ENCODE data around the gene OSBPL2. TPM values are rescaled to one million over a fixed set of nuclear protein-coding genes. Genes with fewer than 3 reads are reported as not detected.

Gene OSBPL2
- total RNA-seq, 4 donors from 2014 or later: 48.4 to 65.1 (median 55.8) TPM

GRCh38 chr20:62326959-62327725 is 88.8 kb downstream of the OSBPL2 start:
- H3K9me3 ChIP-seq: no peaks in the 10 kb centered on the region
- no peaks in the 10 kb centered on the region for H3K27me3 ChIP-seq
- TF ChIP-seq POLR2A (IDR thresholded peaks at IDR 0.05) (no peak), CTCF (IDR thresholded peaks at IDR 0.05) (no peak)
- no peak for DNase-seq
- peaks cover 9 to 30% (median 11%) of the 10 kb centered on the region in 3 donors for H3K4me1 ChIP-seq
- peaks cover 33 to 100% (median 76%) of the 10 kb centered on the region in 3 donors for H3K36me3 ChIP-seq
- no peak overlapping the region for H3K4me3 ChIP-seq
- 100% methylated on average over 2 of the region's 30 CpGs; no CpG with 5 or more reads in 1 of the 2 donors for WGBS, 2 donors
- no peak overlapping the region for H3K27ac ChIP-seq
- intact Hi-C loops (cut with DNase I): no loop called here

- Histone ChIP-seq H3K9me3 (no peaks in the 10 kb centered on the region), H3K36me3 (peaks cover 41 to 100% (median 83%) of the 10 kb centered on the region in 3 donors), H3K27me3 (no peaks in the 10 kb centered on the region), H3K4me1 (peaks cover 9 to 24% (median 11%) of the 10 kb centered on the region in 3 donors), H3K4me3 (no peak overlapping the region), H3K27ac (no peak overlapping the region)
- TF ChIP-seq POLR2A (IDR thresholded peaks at IDR 0.05) (no peak), CTCF (IDR thresholded peaks at IDR 0.05) (no peak)
- DNase-seq: no peak
- WGBS, 2 donors: 100% methylated on average over 2 of the region's 33 CpGs
- intact Hi-C loops (cut with DNase I): no loop called here
These were observed 89.6 kb downstream of the OSBPL2 start for GRCh38 chr20:62327726-62328495.

GRCh38 chr20:62328684-62329388 is 90.5 kb downstream of the OSBPL2 start:
- 85 to 100% methylated on average over 1 to 9 of the region's 26 CpGs for WGBS, 2 donors
- no peaks in the 10 kb centered on the region for H3K9me3 ChIP-seq
- no peak for DNase-seq
- no peak for TF ChIP-seq CTCF (IDR thresholded peaks at IDR 0.05)
- TF ChIP-seq POLR2A (IDR thresholded peaks at IDR 0.05): no peak
- no peak overlapping the region for H3K27ac ChIP-seq
- peaks cover 3 to 15% (median 4%) of the 10 kb centered on the region in 3 donors for H3K4me1 ChIP-seq
- no peaks in the 10 kb centered on the region for H3K27me3 ChIP-seq
- intact Hi-C loops (cut with DNase I): no loop called here
- H3K36me3 ChIP-seq: peaks cover 50 to 100% (median 86%) of the 10 kb centered on the region in 3 donors
- no peak overlapping the region for H3K4me3 ChIP-seq

GRCh38 chr20:62329389-62330377 is 91.4 kb downstream of the OSBPL2 start:
- Histone ChIP-seq H3K27me3 (no peaks in the 10 kb centered on the region), H3K27ac (no peak overlapping the region), H3K4me3 (no peak overlapping the region), H3K9me3 (no peaks in the 10 kb centered on the region), H3K36me3 (peaks cover 55 to 100% (median 83%) of the 10 kb centered on the region in 3 donors), H3K4me1 (peaks cover 0 to 8% (median 0%) of the 10 kb centered on the region in 3 donors)
- 92 to 93% methylated on average over 5 to 13 of the region's 37 CpGs for WGBS, 2 donors
- intact Hi-C loops (cut with DNase I): no loop called here
- TF ChIP-seq POLR2A (IDR thresholded peaks at IDR 0.05) (no peak), CTCF (IDR thresholded peaks at IDR 0.05) (no peak)
- no peak for DNase-seq

Data from esophagus squamous epithelium (tissue), 5 donors.